Stimulated activated CD8-positive, alpha-beta memory T cell treated with anti-CD3 and anti-CD28 coated beads, Interleukin-7, amount 100 ng/mL, for 1 hour (primary cell): Measurements from ENCODE around the gene GORASP1.

Source experiments
- DNase-seq, 2 donors: peaks; one replicate each; pipeline ENCODE4 v3.0.0-alpha.2; 2020; ENCODE audit warnings: low read depth in 2 of 2

GORASP1 gene

DNA sequence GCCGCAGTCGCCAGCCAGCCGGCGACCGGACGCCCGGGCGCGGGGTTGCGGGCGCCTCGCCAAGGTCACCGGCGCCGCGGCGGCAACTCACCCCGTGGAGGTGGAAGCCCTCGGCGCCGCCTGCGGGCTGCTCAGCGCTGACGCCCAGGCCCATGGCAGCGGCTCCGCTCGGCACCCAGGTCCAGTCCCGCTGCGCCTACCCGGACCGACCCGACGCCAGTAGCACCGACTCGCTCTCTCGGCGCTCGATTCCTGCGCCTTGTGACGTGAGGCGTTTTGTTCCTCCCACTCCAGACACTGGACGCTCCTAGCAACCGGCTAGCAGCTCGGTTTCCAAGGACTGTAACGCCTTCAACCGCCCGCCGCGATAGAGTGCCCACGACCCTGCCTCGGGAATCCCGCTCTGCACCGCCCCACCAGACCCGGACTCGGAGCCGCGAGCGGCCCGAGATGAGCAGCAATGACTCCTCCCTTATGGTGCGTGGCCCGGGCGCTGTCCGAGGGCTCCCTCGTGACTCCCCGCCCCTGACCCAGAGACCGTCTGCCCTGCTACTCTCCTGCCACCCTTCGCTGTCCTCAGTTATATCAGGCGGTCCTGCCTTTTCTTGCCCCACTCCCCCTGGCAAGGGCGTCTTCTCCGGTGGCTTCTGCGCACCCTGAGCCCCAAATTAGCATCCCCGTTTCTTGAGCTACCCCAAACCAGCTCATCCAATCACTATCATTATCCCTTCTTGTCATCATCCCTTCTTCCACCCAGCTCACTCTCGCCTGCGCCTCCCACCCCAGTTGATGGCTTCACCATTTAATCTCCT lies at the start of gene GORASP1, which contains the start of gene TTC21A:
Gene GORASP1 (minus strand): TSS at position 240 of the 812 bp plus-strand sequence. CDS start 86 bp downstream, at position 154.
Gene TTC21A (plus strand): TSS at position 293 of the 812 bp plus-strand sequence. CDS start 158 bp downstream, at position 451.
- peak; percentile 30 to 34 for DNase-seq

DNA sequence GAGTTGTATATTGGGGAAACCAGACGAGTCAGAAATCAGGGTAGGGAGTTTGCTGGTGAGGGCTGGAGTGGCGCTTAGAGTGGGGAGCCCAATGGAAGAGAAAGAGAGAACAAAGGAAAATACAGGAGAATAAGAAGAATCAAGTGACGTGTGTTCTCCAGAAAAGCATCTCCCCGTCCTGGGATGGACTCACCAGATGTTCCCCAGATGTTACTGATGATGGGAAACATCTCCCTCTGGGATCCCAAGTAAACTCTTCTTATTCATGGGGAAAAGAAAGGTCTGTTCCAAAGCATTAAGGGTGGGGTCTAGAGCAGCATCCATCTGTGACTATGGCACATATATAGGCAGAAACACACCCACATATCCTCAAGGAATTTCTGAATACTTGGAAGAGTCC lies 49.0 kb upstream of the GORASP1 start:
- no peak for DNase-seq

DNA sequence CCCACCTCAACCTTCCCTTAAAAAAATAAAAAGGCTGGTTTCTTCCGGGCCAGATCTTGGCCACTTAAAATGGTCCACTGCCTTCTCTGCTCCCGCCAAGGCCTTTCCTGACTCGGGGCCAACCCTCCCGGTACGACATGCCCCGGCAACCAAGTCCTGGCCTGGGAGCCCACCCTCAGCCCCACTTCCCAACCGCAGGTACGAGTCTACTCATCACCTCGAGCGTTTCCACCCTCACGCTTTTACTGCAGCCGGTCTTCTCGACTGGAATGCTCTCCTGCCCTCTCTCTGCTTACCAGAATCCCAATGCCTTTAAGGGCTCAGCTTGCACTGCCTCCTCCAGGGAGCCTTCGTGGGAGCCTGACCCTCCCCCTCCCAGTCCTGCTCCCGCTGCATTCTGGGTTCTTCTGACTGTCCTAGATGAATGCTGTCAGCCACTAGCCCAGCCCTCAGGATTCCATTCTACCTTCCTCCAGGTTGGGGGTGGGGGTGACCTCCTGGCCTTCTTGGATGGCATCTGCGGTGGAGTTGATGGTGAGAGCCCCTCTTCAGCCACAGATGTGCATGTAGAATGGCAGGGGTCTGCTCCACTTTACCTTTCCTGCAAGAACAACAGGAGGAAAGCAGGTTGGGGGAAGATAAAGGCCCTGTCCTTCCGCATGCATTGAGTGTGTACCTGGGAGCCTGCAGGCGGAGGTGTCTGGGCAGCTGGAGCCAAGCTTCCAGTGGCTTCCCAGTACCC lies 47.0 kb upstream of the GORASP1 start:
- no peak for DNase-seq

DNA sequence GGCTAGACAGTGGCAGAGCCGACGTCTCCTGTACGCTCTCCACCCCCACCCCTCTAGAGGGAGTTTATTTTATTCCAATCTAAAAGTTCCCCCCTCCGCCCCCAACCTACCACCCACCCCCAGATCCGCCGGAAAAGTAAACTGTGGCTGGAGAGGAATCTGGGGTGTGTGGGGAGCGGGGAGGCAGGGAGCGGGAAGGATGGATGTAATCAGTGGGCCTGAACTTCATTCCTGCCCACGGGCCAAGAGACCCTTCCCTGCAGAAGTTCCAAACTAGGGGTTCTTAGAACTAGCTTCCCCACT lies 46.5 kb upstream of the GORASP1 start:
- no peak for DNase-seq

DNA sequence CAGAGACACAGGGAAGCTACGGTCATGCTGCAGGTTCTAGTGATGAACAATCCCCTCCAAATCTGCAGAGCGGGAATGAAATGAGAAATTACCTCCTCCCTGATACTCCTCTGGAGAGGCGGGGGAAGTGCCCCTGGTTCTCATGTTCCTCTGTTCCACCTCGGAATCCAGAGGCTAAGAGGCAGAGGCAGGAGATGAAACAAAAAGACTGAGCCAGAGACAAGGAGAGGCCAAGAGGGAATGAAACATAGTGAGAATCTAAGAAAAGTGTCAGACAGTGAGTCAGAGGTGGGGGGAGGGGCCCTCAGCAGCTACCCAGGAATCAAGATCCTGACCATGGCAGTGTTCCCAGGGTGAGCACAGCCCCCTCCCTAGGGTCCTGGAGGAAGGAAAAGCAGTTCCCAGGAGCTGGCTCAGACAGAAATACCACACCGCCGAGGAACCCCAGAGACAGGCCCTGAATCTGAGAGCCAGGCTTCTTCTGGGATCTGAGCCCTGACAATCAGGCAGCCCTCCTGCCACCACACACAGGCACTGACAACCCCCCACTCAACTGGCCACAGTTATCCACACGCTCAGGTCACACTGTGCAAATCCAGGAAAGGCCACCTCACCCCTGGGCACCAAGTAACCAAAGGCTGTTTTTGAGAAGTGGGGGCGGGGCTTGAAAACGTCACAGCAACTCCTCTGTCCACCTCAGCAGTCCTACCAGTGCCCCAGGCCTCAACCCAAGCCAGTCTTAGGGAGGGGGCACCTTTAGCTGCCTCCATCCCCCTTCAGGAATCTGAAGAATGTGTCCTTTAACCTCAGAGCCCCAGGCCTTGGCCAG lies 43.6 kb upstream of the GORASP1 start:
- DNase-seq: no peak

DNA sequence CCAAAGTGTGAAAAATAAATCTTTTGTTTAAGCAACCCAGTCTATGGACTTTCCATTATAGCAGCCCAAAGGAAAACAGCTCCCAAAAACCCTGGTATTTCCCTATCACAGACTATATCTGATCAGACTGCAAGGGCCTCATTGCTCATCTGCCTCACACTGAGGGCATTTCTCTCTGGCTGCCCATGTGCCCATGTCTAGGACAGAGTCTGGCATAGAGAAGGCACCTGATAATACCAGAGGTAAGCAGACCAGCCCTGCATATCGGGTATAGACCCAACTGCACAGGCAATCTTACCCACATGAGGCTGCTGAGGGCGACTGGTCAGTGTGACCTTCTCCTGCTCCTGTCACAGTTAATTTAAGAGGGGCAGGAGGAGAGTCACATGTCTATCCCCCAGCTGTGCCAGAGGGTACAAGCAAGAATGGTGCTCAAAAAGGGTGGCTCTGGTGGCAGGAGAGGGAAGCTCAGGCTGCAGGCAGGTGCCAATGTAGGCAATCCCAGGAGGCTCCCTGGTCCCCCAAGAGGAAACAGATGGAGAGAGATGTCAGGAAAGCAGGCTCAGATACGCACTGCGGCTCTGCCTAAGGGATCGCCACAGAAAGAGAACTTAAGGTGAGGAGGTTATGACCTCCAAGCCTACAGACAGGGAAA lies 42.8 kb upstream of the GORASP1 start:
- no peak for DNase-seq

DNA sequence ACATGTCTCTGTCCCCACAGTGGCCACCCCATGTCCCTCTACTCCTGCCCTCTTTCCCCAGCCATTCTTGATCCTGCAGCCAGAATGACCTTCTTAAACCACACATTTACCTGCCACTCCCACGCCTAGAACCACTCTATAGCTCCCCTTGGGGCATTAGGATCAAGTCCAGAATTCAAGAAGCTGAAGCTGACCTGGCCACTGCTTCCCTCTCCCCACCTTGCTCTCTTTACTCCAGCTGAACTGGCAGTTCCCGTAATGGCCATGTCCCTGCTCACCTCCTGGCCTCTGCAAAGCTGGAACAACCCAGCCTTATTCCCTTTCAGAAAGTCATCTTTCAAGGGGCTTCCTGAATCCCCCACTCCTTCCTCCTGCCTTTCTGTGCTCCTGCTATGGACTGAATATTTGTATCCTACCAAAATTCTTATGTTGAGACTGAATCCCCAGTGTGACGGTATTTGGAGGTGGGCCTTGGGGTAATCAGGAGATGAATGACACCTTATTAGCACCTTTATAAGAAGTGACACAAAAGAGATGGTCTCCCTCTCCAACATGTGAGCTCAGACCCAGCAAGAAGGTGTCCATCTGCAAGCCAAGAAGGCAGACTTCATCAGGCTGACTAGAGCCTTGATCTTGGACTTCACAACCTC lies 42.2 kb upstream of the GORASP1 start:
- DNase-seq: no peak

DNA sequence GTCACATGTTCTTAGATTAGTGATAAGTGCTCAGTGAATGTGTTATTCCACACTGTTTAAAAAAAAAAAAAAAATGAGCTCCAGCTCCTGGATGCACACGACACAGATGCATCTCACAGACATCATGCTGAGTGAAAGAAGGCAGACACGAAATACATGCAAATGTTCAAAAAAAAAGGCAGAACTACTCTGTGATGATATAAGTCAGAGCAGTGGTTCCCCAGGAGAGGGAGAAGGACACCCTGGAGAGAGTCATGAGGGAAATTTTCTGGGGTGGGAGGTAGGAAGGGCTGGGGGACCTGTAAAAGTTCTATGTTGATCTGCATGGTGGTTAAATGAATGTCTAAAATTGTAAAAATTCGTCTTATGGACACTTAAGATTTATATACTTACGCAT lies 41.6 kb upstream of the GORASP1 start:
- DNase-seq: no peak

DNA sequence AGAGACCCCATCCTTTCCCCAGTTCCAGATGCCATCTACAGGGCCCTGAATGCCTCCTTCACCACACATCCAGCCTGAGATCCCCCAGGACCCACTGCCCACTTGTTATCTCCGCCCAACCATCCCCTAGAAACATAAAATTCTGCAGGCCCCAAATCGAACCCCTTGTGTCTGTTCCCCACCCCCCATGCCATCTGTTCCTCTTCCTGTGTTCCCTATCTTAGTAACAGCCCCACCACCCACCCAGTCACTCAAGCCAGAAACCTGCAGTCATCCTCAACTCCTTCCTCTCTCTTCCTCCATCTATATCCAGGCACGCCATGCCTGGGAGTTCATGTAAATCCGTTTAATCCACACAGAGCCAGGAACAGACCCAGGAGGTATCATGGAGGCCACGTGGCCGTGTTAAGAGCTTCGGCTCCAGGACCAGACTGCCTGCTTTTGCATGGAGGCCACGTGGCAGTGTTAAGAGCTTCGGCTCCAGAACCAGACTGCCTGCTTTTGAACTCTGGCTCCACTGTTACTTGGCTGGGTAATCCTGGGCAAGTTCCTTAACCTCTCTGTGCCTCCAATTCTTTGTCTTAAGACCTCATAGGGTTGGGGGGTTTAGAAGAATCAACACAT lies 41.1 kb upstream of the GORASP1 start:
- no peak for DNase-seq

DNA sequence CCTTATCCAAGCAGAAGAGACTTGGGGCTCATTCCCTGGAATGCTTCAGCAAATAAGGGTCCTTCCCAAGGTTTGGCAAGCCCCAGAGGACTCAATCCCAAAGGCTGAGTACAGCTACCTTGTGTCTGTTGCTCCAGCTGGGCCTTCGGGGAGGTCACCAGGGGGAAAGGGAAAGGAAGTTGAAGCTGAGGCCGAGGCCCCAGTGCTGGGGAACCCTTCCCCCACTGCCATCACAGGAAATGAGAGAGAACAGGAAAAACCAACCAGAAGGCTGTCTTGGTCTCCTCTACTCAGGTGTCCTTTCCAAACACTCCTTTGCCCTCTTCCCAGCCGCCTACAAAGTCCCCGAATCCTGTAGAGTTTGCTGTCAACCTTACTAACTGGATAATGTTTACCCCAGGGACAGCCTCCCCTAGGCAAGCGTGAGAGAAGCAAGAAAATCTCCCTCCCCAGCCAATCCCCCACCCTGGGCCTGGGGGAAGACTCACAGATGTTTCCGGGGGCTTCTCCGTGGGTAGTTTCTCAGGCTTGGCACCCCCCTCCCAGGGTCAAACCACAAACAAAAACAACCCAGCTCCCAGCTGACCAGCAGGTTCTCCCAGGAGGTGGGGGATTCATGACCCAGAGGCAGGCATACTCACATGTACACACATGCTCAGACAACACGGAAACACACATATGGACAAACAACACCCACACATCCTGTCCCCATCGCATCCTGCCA lies 40.4 kb upstream of the GORASP1 start:
- DNase-seq: no peak

DNA sequence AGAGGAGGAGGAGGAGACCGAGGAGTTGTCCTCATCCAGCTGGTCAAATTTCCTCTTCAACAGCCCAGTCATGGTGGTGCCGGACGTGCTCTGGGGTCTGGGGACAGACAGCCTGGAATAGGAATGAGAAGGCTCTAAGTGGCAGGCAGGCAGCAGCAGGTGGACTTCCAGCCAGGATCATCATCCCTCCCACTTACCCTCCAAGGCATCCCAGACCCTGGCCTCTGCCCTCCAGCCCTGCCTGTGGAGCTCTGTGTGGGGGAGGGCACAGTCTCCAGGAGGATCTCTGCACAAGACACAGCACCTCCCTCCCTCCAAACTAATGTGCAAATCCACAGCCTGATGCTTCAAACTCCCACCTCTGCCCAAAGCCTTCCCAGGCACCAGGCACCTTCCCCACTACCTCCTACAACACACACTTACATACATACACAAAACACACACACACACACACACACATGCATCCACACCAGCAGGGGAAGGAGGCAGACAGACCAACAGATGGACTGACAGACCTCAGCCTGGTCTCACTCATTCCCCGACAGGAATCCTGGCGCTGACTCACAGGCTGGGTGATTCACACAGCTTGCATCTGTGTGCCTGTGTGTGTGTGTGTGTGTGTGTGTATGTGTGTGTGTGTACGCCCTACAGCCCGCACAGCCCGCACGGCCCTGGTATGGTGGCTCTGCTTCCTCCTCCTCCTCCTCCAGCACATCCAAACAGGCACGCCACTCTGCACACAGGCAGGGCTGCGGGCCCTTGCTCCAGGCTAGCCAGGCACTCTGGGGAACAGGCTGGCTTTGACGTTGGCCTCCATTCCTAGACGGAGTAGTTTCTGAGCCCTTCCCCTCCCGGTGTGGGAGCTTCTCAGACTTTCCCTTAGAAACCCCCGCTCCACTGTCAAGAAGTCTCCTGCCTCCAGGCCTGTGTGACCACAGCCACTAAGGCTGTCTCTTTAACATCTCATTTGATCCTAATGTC lies 39.5 kb upstream of the GORASP1 start:
- no peak for DNase-seq

DNA sequence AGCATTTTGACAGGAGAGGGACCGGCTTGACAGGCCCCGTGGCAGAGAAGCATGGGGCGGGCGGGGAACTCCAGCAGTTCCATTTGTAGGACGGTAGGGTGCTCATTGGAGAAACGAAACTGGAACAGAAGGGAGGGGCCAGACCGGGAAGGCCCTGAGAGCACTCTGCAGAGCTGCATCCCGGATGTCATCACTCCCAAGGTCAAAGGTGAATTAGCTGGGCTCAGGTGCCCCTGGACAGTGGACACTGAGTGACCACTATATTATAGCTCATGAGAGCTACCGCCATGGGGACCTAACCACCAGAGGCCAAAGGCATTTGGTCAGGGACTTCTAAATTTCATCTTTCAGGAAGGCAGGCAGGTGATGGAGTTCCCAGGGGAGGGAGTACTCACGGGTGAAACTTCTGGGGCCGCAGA lies 38.7 kb upstream of the GORASP1 start:
- no peak for DNase-seq

DNA sequence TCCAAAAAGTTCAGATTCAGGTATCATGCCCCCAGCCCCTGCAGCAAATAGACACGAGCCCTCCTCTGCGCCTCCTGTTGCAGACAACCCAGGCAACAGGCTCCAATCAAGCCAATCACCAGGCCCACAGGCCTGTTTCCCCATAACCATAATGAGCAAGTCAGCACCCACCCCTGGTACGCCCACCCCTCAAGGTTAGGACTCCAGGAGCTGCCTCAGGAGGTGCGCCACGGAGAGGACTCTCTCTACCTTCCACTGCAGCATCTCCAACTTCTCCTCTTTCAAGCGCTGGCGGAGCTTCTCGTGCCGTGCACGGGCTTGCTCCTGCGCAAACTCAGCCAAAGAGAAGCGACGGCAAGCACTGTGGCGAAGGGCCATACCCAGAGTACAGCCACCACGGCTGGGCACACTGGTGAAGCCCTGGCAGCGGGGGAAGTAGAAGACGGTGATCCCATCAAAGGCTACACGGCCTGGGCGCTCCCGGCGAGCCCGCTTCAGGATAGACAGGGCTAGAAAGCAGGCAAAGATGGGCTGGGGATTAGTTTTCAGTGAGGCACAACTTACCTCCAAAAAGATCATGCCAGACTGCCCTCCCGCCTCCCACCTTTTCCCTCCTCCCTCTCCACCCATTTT lies 37.4 kb upstream of the GORASP1 start:
- no peak for DNase-seq

DNA sequence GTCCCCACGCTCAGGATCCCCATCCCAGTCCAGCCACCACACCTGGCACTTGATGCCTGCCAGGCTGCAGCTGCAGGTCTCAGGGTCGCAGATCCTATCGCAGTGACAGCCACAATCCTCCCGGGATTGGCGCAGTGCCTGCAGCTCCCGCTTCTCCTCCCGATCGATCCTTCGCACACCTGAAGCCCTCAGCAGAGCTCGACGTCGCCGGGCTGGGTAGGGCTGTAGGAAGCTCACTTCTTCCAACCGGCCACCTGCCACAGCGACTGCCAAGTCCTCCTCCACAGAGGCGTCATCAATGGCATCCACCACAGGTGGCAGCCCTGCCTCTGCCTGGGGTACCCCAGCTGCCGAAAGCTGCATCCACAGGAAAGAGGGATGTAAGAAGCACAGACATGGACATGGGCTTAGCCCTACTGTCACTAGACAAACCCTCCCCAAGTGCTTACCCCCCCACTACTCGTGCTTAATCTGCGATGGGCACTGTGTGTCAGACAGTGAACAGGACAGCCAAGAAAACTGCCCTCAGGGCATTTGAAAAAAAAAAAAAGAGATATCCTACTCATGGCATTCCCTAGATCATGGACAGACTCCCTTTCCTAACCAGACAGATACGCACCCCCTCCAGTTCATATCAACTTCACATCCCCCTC lies 36.8 kb upstream of the GORASP1 start:
- DNase-seq: no peak

DNA sequence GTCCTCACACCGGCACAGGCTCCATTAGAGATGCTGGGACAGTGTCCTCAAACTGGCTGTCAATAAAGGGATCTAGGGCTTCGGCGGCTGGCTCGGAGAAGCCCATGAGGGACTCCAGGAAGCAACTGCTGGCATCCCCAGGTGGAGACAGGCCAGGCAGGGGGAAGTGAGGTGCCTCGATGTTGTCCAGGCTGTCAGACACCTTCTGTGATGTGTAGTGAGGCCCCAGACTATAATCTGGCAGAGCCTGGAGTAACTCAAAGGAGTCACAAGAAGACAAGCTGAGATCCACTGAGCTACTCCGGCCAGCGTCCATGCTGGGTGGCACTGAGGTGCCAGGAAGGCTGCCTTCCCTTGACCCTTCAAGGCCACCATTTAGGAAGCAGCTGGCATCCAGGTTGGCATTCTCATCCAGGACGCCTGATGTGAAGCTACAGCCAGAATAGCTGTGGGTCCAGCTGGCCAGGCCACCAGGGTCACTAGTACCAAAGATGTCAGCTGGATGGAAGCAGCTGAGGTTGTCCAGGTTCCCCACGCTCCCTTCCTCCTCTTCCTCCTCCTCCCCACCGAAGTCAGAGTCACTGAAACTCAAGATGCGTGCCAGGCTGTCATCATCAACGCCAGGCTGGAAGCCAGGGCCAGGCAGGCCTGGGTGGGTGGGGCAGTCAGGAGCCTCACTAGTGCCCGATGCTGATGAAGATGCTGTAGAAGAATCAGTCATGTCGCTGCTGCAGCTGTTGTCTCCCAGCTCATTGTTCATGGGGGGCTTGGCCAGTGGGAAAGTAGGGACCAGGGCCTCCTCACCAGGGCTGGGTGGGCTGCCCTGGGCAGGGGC lies 35.8 kb upstream of the GORASP1 start:
- DNase-seq: no peak

DNA sequence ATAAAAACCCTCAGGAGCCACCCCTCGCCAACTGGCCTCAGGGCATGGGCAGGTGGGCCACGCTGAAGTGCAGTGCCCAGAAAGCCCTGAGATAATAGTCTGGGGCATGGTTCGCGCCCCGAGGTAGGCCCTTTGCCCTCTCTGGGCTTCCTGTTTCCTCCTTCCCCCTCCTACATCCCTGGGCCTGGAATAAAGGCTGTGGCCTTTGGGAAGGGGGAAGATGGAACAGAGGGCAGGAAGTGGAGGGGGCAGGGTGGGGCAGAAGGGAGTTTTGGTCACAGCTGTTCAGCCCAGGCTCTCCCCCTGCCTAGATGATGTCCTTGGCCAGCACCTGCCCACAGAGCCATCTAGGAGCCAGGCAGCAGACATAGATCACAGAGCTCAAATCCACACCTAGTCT lies 34.6 kb upstream of the GORASP1 start:
- no peak for DNase-seq
